ENCODE data around the gene ERMARD.

ERMARD gene

DNA sequence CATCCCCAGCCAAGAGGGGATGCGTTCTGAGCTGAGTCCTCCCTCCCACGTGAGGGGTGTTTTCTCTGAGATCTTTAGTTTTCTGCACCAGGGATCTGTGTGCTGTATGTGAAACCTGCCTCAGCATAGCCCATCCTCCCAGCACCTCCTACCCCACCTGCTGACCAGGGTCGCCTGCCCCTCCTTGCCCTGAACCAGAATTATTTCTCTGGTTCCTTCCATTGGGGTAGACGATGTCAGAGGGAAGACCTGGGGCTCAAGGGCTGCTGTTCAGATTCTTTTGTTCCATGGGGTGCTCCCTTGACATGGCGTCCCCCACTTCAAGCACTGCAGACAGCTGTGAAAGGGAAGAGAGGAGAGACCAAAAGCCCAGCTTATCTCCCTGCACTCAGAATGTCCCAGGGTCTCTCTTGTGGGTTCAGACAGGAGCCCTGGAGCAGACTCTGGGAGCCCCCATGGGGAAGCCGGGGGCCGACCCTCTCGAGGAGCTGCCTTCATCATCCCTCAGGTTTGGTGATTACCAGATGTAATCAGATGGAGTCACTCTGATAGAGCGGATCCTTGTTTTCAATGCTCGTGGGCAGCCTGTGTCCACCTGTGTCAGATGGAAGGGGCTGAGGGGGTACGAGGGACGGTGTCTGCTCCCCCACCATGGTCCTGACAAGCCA, 74.3 kb downstream of the ERMARD start:
- no peak for TF ChIP-seq CTCF (IDR thresholded peaks at IDR 0.05; ENCODE audit: control extremely low read depth, extremely low read depth, low read depth, missing control alignments)
- POLR2A ChIA-PET: no interaction called here
- no peak for DNase-seq (ENCODE audit: extremely low spot score)
- CTCF ChIA-PET: no interaction called here

GRCh38 chr6:169826697-169827096, 75.3 kb downstream of the ERMARD start:
- DNase-seq (ENCODE audit: extremely low spot score): no peak
- CTCF ChIA-PET: interaction anchor here (1.9 kb wide), 1 partner anchor 703 kb away, joined by 4 read pairs; no protein-coding TSS in a partner anchor
- POLR2A ChIA-PET: no interaction called here
- TF ChIP-seq CTCF (IDR thresholded peaks at IDR 0.05; ENCODE audit: control extremely low read depth, extremely low read depth, low read depth, missing control alignments): no peak

DNA sequence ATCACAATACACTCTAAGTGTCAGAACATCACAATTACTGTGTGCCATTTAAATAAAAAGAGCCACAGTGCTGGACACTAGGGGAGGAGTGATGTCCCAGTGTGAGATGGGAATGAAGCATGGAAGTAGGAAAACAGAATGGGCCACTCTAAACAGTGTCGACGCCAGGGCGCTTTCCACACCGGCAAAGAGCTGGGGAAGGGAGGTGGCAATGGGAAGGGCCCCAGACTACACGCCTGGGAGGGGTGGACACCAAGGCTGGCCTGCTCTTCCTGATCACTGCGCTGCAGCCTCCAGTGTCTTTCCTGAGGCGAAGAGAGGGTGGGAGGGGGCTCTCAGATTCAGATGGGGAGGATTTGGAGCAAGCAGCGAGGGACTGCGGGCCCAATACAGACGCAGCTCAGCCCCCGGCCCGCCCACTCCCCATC, 75.9 kb downstream of the ERMARD start:
- DNase-seq (ENCODE audit: extremely low spot score): no peak
- TF ChIP-seq CTCF (IDR thresholded peaks at IDR 0.05; ENCODE audit: control extremely low read depth, extremely low read depth, low read depth, missing control alignments): no peak
- ChIA-PET POLR2A (no interaction called here), CTCF (interaction anchor here (0.6 to 1.9 kb wide), 2 partner anchors 21 to 703 kb away, joined by 3 to 4 read pairs; no protein-coding TSS in a partner anchor)

DNA sequence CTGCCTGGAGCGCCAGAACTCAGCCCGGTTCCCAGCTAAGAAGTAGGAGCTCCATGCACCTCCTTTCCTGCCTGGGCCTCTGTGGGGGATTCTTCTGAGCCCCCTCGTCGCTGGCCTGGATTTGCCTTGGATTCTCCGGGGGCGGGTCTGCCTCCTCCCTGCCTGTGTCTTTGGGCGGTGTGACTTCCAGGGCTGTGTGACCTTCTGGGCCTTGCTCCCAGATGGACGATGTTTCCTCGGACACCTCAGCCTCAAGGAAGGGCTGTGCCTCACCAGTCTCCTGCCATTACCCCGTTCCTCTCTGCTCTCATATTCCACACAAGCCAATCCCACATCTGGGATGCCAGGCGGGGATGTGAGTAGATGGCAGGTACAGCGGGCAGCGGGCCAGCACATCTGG, 76.8 kb downstream of the ERMARD start:
- CTCF ChIA-PET: interaction anchor here (0.6 to 1.9 kb wide), 2 partner anchors 20 to 702 kb away, joined by 3 to 4 read pairs; no protein-coding TSS in a partner anchor
- no peak for TF ChIP-seq CTCF (IDR thresholded peaks at IDR 0.05; ENCODE audit: control extremely low read depth, extremely low read depth, low read depth, missing control alignments)
- DNase-seq (ENCODE audit: extremely low spot score): no peak
- POLR2A ChIA-PET: no interaction called here

DNA sequence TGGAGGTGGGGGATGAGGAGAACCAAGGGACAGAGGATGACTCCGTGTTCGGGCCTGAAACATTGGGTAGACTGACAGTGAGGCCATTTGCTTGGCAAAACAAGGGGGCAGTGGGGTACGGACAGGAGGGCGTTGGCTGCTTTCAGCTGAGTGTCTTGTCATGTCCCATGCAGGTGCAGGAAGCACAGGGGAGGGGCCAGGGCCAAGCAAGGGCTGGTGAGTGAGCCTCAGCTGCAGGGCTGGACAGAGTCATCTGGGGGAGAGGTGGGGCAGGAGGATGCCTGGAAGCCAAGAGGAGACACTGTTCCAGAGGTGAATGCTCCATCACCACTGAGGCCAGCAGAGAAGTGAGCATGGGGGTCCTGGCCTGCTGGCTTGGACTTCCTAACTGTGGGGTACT, 78.4 kb downstream of the ERMARD start:
- CTCF ChIA-PET: interaction anchor here (0.9 to 5.7 kb wide), 3 partner anchors 14 to 699 kb away, joined by 3 to 105 read pairs (median 28); no protein-coding TSS in a partner anchor
- POLR2A ChIA-PET: no interaction called here
- no peak for DNase-seq (ENCODE audit: extremely low spot score)
- no peak for TF ChIP-seq CTCF (IDR thresholded peaks at IDR 0.05; ENCODE audit: control extremely low read depth, extremely low read depth, low read depth, missing control alignments)

- POLR2A ChIA-PET: no interaction called here
- CTCF ChIA-PET: interaction anchor here (1.0 to 5.7 kb wide), 24 partner anchors 9 to 725 kb away, joined by 3 to 105 read pairs (median 9); no protein-coding TSS in a partner anchor
Measured at GRCh38 chr6:169830876-169831275, 79.5 kb downstream of the ERMARD start.

More at GRCh38 chr6:169830876-169831275, 79.5 kb downstream of the ERMARD start:
- DNase-seq (ENCODE audit: extremely low spot score): no peak
- TF ChIP-seq CTCF (IDR thresholded peaks at IDR 0.05; ENCODE audit: control extremely low read depth, extremely low read depth, low read depth, missing control alignments): no peak

All from GM10248 (cell line).